Measurements from ENCODE around the gene FAM118A. TPM values are rescaled to one million over a fixed set of nuclear protein-coding genes. Genes with fewer than 3 reads are reported as not detected.
"Not testable (repeated sequence)": the region's sequence is repeated elsewhere in the genome, so short reads cannot be mapped to it uniquely, and the experiment has no call there.

The FAM118A gene
- total RNA-seq, 1 donor from 2014 or later: 18.3 TPM

DNA sequence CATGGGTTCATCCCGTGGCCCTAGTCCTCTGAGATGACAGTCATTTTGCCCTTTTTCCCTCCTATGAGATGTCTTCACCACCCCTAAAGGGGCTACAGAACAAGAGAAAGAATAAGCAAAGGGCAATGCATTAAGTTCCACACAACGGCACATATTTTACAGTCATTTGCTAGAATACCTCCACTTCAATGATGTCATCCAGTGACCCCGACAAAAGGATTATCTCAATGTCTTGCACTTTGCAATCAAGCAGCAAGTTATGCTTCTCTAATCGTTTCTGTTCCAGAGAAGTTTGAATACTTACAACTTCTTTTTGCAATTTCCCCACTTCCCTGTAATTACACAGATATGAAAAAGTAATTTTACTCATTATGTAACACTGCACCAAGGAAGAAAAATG is 49.9 kb downstream of the FAM118A start:
- Mint-ChIP-seq H3K27ac (ENCODE audit: unreplicated experiment) (no peak overlapping the region), H3K4me3 (ENCODE audit: unreplicated experiment) (no peak overlapping the region), H3K9me3 (ENCODE audit: unreplicated experiment) (no peaks in the 10 kb centered on the region), H3K36me3 (ENCODE audit: low read depth, unreplicated experiment) (no peaks in the 10 kb centered on the region), H3K4me1 (ENCODE audit: low read depth, unreplicated experiment) (no peaks in the 10 kb centered on the region), H3K27me3 (ENCODE audit: low read depth, unreplicated experiment) (peaks cover 32% of the 10 kb centered on the region)
- no peak overlapping the region for H3K27ac ChIP-seq (ENCODE audit: low read depth, low read length)
- H3K4me2 ChIP-seq (ENCODE audit: low read length): no peak overlapping the region
- H3K36me3 ChIP-seq (ENCODE audit: insufficient read depth, low read length): no peaks in the 10 kb centered on the region
- no peaks in the 10 kb centered on the region for H3K4me1 ChIP-seq (ENCODE audit: insufficient read depth, low read length)
- no peaks in the 10 kb centered on the region for H4K20me1 ChIP-seq (ENCODE audit: insufficient read depth, low read length)
- H3K9ac ChIP-seq (ENCODE audit: low read length): no peak overlapping the region
- TF ChIP-seq, protein P1, sequence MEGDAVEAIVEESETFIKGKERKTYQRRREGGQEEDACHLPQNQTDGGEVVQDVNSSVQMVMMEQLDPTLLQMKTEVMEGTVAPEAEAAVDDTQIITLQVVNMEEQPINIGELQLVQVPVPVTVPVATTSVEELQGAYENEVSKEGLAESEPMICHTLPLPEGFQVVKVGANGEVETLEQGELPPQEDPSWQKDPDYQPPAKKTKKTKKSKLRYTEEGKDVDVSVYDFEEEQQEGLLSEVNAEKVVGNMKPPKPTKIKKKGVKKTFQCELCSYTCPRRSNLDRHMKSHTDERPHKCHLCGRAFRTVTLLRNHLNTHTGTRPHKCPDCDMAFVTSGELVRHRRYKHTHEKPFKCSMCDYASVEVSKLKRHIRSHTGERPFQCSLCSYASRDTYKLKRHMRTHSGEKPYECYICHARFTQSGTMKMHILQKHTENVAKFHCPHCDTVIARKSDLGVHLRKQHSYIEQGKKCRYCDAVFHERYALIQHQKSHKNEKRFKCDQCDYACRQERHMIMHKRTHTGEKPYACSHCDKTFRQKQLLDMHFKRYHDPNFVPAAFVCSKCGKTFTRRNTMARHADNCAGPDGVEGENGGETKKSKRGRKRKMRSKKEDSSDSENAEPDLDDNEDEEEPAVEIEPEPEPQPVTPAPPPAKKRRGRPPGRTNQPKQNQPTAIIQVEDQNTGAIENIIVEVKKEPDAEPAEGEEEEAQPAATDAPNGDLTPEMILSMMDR (IDR thresholded peaks at IDR 0.05; ENCODE audit: insufficient read depth, low read depth, low read length): no peak
- TF ChIP-seq EZH2 (IDR thresholded peaks at IDR 0.05; ENCODE audit: insufficient read depth, low read length): no peak
- H3K79me2 ChIP-seq (ENCODE audit: insufficient read depth, low read length): no peaks in the 10 kb centered on the region
- no peak overlapping the region for H3K4me3 ChIP-seq (ENCODE audit: insufficient read depth, low read depth, low read length)
- no peaks in the 10 kb centered on the region for H3K9me3 ChIP-seq (ENCODE audit: insufficient read depth, low read depth, low read length)
- DNase-seq (ENCODE audit: low read depth) (no peak), FAIRE-seq (no peak)
- no peak overlapping the region for H2AFZ ChIP-seq (ENCODE audit: low read depth, low read length)
- H3K27me3 ChIP-seq (ENCODE audit: insufficient read depth, low read length): peaks cover 4% of the 10 kb centered on the region

DNA sequence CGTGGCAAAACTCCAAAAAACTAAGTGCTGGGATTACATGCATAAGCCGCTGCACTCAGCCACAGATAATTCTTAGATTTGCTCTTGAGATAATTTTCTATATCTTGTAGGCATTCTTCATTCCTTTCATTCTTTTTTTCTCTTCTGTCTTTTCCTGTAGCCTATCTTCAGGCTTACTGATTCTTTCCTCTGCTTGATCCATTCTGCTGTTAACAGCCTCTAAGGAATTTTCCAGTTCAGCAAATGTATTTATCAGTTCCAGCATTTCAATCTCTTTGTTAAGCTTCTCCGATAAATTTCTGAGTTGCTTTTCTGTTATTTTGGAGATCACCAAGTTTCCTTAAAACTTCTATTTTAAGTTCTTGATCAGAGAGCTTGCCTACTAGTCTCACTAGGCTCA is 57.0 kb downstream of the FAM118A start:
- Histone ChIP-seq H3K9me3 (ENCODE audit: insufficient read depth, low read depth, low read length) (peaks cover 5% of the 10 kb centered on the region), H2AFZ (ENCODE audit: low read depth, low read length) (no peak overlapping the region), H3K79me2 (ENCODE audit: insufficient read depth, low read length) (no peaks in the 10 kb centered on the region), H3K27me3 (ENCODE audit: insufficient read depth, low read length) (peaks cover 4% of the 10 kb centered on the region), H3K9ac (ENCODE audit: low read length) (no peak overlapping the region), H4K20me1 (ENCODE audit: insufficient read depth, low read length) (no peaks in the 10 kb centered on the region), H3K4me2 (ENCODE audit: low read length) (no peak overlapping the region), H3K27ac (ENCODE audit: low read depth, low read length) (no peak overlapping the region), H3K36me3 (ENCODE audit: insufficient read depth, low read length) (no peaks in the 10 kb centered on the region), H3K4me1 (ENCODE audit: insufficient read depth, low read length) (no peaks in the 10 kb centered on the region), H3K4me3 (ENCODE audit: insufficient read depth, low read depth, low read length) (no peak overlapping the region)
- DNase-seq (ENCODE audit: low read depth): no peak
- Mint-ChIP-seq H3K4me3 (ENCODE audit: unreplicated experiment) (no peak overlapping the region), H3K9me3 (ENCODE audit: unreplicated experiment) (peaks cover 4% of the 10 kb centered on the region), H3K27me3 (ENCODE audit: low read depth, unreplicated experiment) (peaks cover 12% of the 10 kb centered on the region), H3K27ac (ENCODE audit: unreplicated experiment) (no peak overlapping the region), H3K4me1 (ENCODE audit: low read depth, unreplicated experiment) (no peaks in the 10 kb centered on the region), H3K36me3 (ENCODE audit: low read depth, unreplicated experiment) (no peaks in the 10 kb centered on the region)
- TF ChIP-seq, protein P1 (IDR thresholded peaks at IDR 0.05; ENCODE audit: insufficient read depth, low read depth, low read length): no peak
- TF ChIP-seq EZH2 (IDR thresholded peaks at IDR 0.05; ENCODE audit: insufficient read depth, low read length): no peak
- FAIRE-seq: no peak

GRCh38 chr22:45373592-45373991 is 63.9 kb downstream of the FAM118A start:
- H3K79me2 ChIP-seq (ENCODE audit: insufficient read depth, low read length); H3K36me3 Mint-ChIP-seq (ENCODE audit: low read depth, unreplicated experiment); FAIRE-seq; H3K9ac ChIP-seq (ENCODE audit: low read length); H3K4me1 ChIP-seq (ENCODE audit: insufficient read depth, low read length); H3K4me3 ChIP-seq (ENCODE audit: insufficient read depth, low read depth, low read length); H3K27me3 Mint-ChIP-seq (ENCODE audit: low read depth, unreplicated experiment); H2AFZ ChIP-seq (ENCODE audit: low read depth, low read length); H3K36me3 ChIP-seq (ENCODE audit: insufficient read depth, low read length); H3K4me1 Mint-ChIP-seq (ENCODE audit: low read depth, unreplicated experiment); H3K27me3 ChIP-seq (ENCODE audit: insufficient read depth, low read length); DNase-seq (ENCODE audit: low read depth); H3K4me2 ChIP-seq (ENCODE audit: low read length); H3K9me3 ChIP-seq (ENCODE audit: insufficient read depth, low read depth, low read length); H3K4me3 Mint-ChIP-seq (ENCODE audit: unreplicated experiment); H4K20me1 ChIP-seq (ENCODE audit: insufficient read depth, low read length); H3K27ac ChIP-seq (ENCODE audit: low read depth, low read length); H3K9me3 Mint-ChIP-seq (ENCODE audit: unreplicated experiment); H3K27ac Mint-ChIP-seq (ENCODE audit: unreplicated experiment): not testable (repeated sequence)

All from astrocyte (in vitro differentiated cells and primary cell).